ENCODE data around the gene ACTL6B. TPM values are rescaled to one million over a fixed set of nuclear protein-coding genes. Genes with fewer than 3 reads are reported as not detected.
A peak's percentile ranks its signal among the peaks of the same experiment; 100 is the strongest.

The ACTL6B gene
- total RNA-seq, 6 experiments from 2014 or later: not detected

DNA sequence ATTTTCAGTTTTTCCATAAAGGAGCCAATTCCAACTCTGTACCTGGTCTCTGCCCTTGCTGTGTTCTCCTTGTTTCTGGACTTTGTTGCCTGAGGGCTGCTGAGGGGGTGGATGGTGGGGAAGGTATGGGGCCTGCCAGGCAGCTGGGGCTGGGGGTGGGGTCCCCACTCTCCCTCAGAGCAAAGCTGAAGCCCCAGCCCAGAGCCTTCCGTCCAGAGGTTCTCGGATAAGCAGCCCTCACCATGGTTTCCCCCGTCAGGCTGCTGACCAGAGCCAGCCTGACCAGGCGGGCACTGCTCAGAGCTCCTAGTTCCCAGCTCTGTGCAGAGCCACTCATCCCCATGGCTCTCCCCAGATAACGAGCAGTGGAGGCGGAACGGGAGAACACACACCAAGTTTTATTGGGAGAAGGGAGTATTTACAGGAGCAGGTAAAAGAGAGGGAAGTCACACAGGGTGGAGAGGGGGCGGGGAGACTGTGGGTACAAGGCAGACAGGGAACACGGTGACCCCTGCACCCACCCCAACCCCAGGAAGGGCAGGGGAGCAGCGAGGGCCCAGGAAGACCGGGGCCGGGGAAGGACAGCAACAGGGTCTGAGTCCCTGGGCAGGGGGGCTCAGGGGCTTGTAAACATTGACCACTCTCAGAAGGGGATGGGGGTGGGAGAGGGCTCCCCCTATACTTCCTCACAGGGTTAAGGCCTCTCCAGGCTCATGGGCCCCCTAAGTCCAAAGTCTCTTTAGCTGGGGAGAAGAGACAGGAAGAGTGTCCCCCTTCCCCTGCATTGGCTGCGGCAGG is 23.1 kb upstream of the ACTL6B start:
- H3K27me3 Mint-ChIP-seq (ENCODE audit: insufficient read depth): peaks cover 9% of the 10 kb centered on the region
- no peak for TF ChIP-seq CTCF (IDR thresholded peaks at IDR 0.05)
- DNase-seq: no peak
- no peak overlapping the region; the same call in 1 of the 2 replicates for H3K4me3 Mint-ChIP-seq
- peaks cover 11% of the 10 kb centered on the region; the same call in 1 of the 2 replicates for H3K36me3 Mint-ChIP-seq (ENCODE audit: low read depth)
- H3K4me1 Mint-ChIP-seq (ENCODE audit: low read depth): peaks cover 33% of the 10 kb centered on the region; the same call in 1 of the 2 replicates
- H3K27ac Mint-ChIP-seq: peak overlapping the region; percentile 38; the same call in 1 of the 2 replicates
- H3K9me3 Mint-ChIP-seq: no peaks in the 10 kb centered on the region

DNA sequence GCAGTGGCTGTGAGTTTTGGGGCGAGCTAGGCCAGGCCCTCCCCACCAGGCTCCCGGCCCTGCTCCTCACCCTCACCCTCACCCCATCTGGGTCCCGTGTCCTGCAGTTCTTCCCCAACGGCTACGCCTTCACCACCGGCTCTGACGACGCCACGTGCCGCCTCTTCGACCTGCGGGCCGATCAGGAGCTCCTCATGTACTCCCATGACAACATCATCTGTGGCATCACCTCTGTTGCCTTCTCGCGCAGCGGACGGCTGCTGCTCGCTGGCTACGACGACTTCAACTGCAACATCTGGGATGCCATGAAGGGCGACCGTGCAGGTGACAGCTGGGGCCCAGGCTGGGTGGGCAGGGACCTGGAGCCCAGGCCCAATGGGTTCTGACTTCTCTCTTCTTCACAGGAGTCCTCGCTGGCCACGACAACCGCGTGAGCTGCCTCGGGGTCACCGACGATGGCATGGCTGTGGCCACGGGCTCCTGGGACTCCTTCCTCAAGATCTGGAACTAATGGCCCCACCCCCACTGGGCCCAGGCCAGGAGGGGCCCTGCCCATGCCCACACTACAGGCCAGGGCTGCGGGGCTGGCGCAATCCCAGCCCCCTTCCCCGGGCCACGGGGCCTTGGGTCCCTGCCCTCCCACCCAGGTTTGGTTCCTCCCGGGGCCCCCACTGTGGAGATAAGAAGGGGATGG is 22.2 kb upstream of the ACTL6B start:
- DNase-seq: no peak
- H3K4me1 Mint-ChIP-seq (ENCODE audit: low read depth): peaks cover 33% of the 10 kb centered on the region; the same call in 1 of the 2 replicates
- H3K27me3 Mint-ChIP-seq (ENCODE audit: insufficient read depth): peaks cover 9% of the 10 kb centered on the region
- no peak for TF ChIP-seq CTCF (IDR thresholded peaks at IDR 0.05)
- H3K27ac Mint-ChIP-seq: no peak overlapping the region
- H3K9me3 Mint-ChIP-seq: no peaks in the 10 kb centered on the region
- peaks cover 11% of the 10 kb centered on the region; the same call in 1 of the 2 replicates for H3K36me3 Mint-ChIP-seq (ENCODE audit: low read depth)
- no peak overlapping the region for H3K4me3 Mint-ChIP-seq

GRCh38 chr7:100677308-100678267 is 21.3 kb upstream of the ACTL6B start:
- peaks cover 33% of the 10 kb centered on the region; the same call in 1 of the 2 replicates for H3K4me1 Mint-ChIP-seq (ENCODE audit: low read depth)
- TF ChIP-seq CTCF (IDR thresholded peaks at IDR 0.05): no peak
- H3K36me3 Mint-ChIP-seq (ENCODE audit: low read depth): peaks cover 7% of the 10 kb centered on the region; the same call in 1 of the 2 replicates
- H3K4me3 Mint-ChIP-seq: no peak overlapping the region
- H3K27me3 Mint-ChIP-seq (ENCODE audit: insufficient read depth): peaks cover 7% of the 10 kb centered on the region
- H3K9me3 Mint-ChIP-seq: no peaks in the 10 kb centered on the region
- H3K27ac Mint-ChIP-seq: no peak overlapping the region
- no peak for DNase-seq

DNA sequence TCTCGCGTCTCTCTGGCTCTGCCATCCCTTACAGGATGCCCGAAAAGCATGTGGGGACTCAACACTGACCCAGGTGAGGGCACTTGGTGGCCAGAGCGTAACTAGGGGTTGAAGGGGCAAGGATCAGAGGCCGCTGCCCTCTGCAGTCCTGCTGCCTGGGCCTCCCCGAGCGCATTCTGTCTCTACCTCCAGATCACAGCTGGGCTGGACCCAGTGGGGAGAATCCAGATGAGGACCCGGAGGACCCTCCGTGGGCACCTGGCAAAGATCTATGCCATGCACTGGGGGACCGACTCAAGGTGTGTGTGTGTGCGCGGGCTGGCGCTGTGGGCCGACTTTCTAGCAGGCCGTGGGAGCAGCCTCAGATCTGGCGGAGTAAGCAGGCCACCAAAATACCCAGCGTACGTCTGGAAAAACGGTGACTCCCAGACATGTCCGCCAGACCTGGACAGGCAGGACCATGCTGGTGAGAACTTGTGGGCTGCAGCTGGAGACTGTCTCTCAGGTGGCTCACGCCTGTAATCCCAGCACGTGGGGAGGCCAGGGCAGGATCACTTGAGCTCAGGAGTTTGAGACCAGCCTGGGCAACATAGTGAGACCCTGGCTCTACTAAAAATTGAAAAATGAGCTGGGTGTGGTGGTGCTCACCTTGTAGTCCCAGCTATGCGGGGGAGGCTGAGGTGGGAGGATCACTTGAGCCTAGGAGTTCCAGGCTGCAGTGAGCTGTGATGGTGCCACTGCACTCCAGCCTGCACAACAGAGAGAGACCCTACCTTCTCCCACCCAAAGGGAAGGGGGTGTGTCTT is 20.5 kb upstream of the ACTL6B start:
- peaks cover 7% of the 10 kb centered on the region; the same call in 1 of the 2 replicates for H3K36me3 Mint-ChIP-seq (ENCODE audit: low read depth)
- H3K4me3 Mint-ChIP-seq: peak overlapping the region; percentile 85
- H3K27me3 Mint-ChIP-seq (ENCODE audit: insufficient read depth): peaks cover 11% of the 10 kb centered on the region
- no peak for TF ChIP-seq CTCF (IDR thresholded peaks at IDR 0.05)
- peaks cover 24% of the 10 kb centered on the region; the same call in 1 of the 2 replicates for H3K4me1 Mint-ChIP-seq (ENCODE audit: low read depth)
- no peaks in the 10 kb centered on the region for H3K9me3 Mint-ChIP-seq
- H3K27ac Mint-ChIP-seq: peak overlapping the region; percentile 65
- DNase-seq: no peak

Measured in HFFc6 (cell line).